ENCODE measurements around the gene TMEM107.

TMEM107 gene

GRCh38 chr17:8163978-8164814 is 12.0 kb downstream of the TMEM107 start (continued):
- TF ChIP-seq ZNF19 (tag by site-specific recombination; IDR thresholded peaks at IDR 0.05; ENCODE audit: low read depth), result no peak
- peak; percentile 57; the same call in 1 of the 2 replicates for TF ChIP-seq IKZF3 (tag by site-specific recombination; IDR thresholded peaks at IDR 0.05)
- no peak for TF ChIP-seq ZNF558 (tag by site-specific recombination; IDR thresholded peaks at IDR 0.05)
- TF ChIP-seq BCL6B (tag by site-specific recombination; IDR thresholded peaks at IDR 0.05), result peak; percentile 17; the same call in 1 of the 2 replicates
- no peak for TF ChIP-seq ZNF311 (tag by site-specific recombination; IDR thresholded peaks at IDR 0.05; ENCODE audit: borderline replicate concordance)
- peak; percentile 74 for TF ChIP-seq ZBTB20 (tag by site-specific recombination; IDR thresholded peaks at IDR 0.05)
- TF ChIP-seq ZNF211 (tag by site-specific recombination; IDR thresholded peaks at IDR 0.05; ENCODE audit: low read depth), result no peak
- TF ChIP-seq ZNF354C (tag by site-specific recombination; IDR thresholded peaks at IDR 0.05; ENCODE audit: borderline replicate concordance, low read depth), result no peak
- no peak for TF ChIP-seq BCL11A (tag by site-specific recombination; IDR thresholded peaks at IDR 0.05; ENCODE audit: low read depth)
- TF ChIP-seq ZBTB10 (tag by site-specific recombination; IDR thresholded peaks at IDR 0.05), result 0 out of 2 replicates have a peak, but pooled peaks have one; percentile 20
- no peak for TF ChIP-seq ZNF704 (tag by site-specific recombination; IDR thresholded peaks at IDR 0.05)
- TF ChIP-seq ZIC2 (tag by site-specific recombination; IDR thresholded peaks at IDR 0.05), result peak; percentile 71
- no peak for TF ChIP-seq ZNF544 (tag by site-specific recombination; IDR thresholded peaks at IDR 0.05)
- no peak for TF ChIP-seq ZBTB11 (tag by site-specific recombination; conservative IDR thresholded peaks at IDR 0.05; ENCODE audit: low read depth)
- TF ChIP-seq ZNF248 (tag by site-specific recombination; IDR thresholded peaks at IDR 0.05), result no peak
- no peak for TF ChIP-seq ZNF114 (tag by site-specific recombination; IDR thresholded peaks at IDR 0.05)
- TF ChIP-seq EGR2 (tag by site-specific recombination; IDR thresholded peaks at IDR 0.05; ENCODE audit: low read depth), result peak; percentile 91
- TF ChIP-seq ZNF274 (IDR thresholded peaks at IDR 0.05; ENCODE audit: low read length), result no peak
- no peak for TF ChIP-seq ZNF274 (tag by site-specific recombination; IDR thresholded peaks at IDR 0.05; ENCODE audit: borderline replicate concordance)
- no peak; the same call in 1 of the 2 replicates for TF ChIP-seq MZF1 (tag by site-specific recombination; IDR thresholded peaks at IDR 0.05; ENCODE audit: borderline replicate concordance)
- TF ChIP-seq ZNF473 (tag by site-specific recombination; IDR thresholded peaks at IDR 0.05), result no peak
- TF ChIP-seq ZSCAN16 (tag by site-specific recombination; IDR thresholded peaks at IDR 0.05), result no peak
- peak; percentile 92 for TF ChIP-seq GLIS2 (tag by site-specific recombination; IDR thresholded peaks at IDR 0.05)
- no peak for TF ChIP-seq ZNF792 (tag by site-specific recombination; IDR thresholded peaks at IDR 0.05)
- TF ChIP-seq ZNF830 (tag by site-specific recombination; IDR thresholded peaks at IDR 0.05; ENCODE audit: low read depth), result no peak
- no peak for TF ChIP-seq ZSCAN23 (tag by site-specific recombination; IDR thresholded peaks at IDR 0.05)
- peak; percentile 70 for TF ChIP-seq ZBTB48 (tag by site-specific recombination; IDR thresholded peaks at IDR 0.05)
- no peak for TF ChIP-seq SETDB1 (IDR thresholded peaks at IDR 0.05; ENCODE audit: insufficient read length, low read length)
- no peak for TF ChIP-seq ZNF433 (tag by site-specific recombination; IDR thresholded peaks at IDR 0.05; ENCODE audit: low read depth)
- TF ChIP-seq ZSCAN4 (tag by site-specific recombination; IDR thresholded peaks at IDR 0.05), result no peak
- no peak for TF ChIP-seq ZNF426 (tag by site-specific recombination; IDR thresholded peaks at IDR 0.05)
